Fibroblast of skin of right biceps (primary cell): Measurements from ENCODE around the gene HIGD2B.
"Not testable (repeated sequence)": the region's sequence is repeated elsewhere in the genome, so short reads cannot be mapped to it uniquely, and the experiment has no call there.

Experiments
- DNase-seq: peaks from one replicate; pipeline ENCODE4 v3.0.0-alpha.2; 2013

The HIGD2B gene

GRCh38 chr15:72671525-72671924 lies 14.5 kb downstream of the HIGD2B start:
- DNase-seq, result no peak

GRCh38 chr15:72670656-72671352 lies 15.2 kb downstream of the HIGD2B start:
- DNase-seq, result peak; percentile 43

- DNase-seq, result not testable (repeated sequence)
Observed at GRCh38 chr15:72669803-72670202, 16.2 kb downstream of the HIGD2B start.

GRCh38 chr15:72665706-72666105 lies 20.3 kb downstream of the HIGD2B start:
- not testable (repeated sequence) for DNase-seq

GRCh38 chr15:72663931-72664330 lies 22.1 kb downstream of the HIGD2B start:
- DNase-seq, result not testable (repeated sequence)

GRCh38 chr15:72661081-72661480 lies 24.9 kb downstream of the HIGD2B start:
- DNase-seq, result not testable (repeated sequence)

GRCh38 chr15:72656014-72656413 lies 30.0 kb downstream of the HIGD2B start:
- not testable (repeated sequence) for DNase-seq

GRCh38 chr15:72654397-72654796 lies 31.6 kb downstream of the HIGD2B start, which contains the start of gene GOLGA6B:
Gene GOLGA6B (plus strand): TSS chr15:72654697. CDS start chr15:72654738, 41 bp downstream.
- not testable (repeated sequence) for DNase-seq

GRCh38 chr15:72648631-72649253 lies 37.2 kb downstream of the HIGD2B start:
- not testable (repeated sequence) for DNase-seq

- not testable (repeated sequence) for DNase-seq
Observed at GRCh38 chr15:72642271-72642670, 43.7 kb downstream of the HIGD2B start.

- not testable (repeated sequence) for DNase-seq
Observed at GRCh38 chr15:72639759-72640483, 46.1 kb downstream of the HIGD2B start.

GRCh38 chr15:72636519-72637282 lies 49.3 kb downstream of the HIGD2B start:
- peak; percentile 86 for DNase-seq

- not testable (repeated sequence) for DNase-seq
Observed at GRCh38 chr15:72629068-72629570, 56.9 kb downstream of the HIGD2B start.

GRCh38 chr15:72628249-72629067 lies 57.5 kb downstream of the HIGD2B start:
- DNase-seq, result not testable (repeated sequence)

- not testable (repeated sequence) for DNase-seq
Observed at GRCh38 chr15:72626153-72626552, 59.8 kb downstream of the HIGD2B start.
